ENCODE measurements around the gene LRIG2. TPM values are rescaled to one million over a fixed set of nuclear protein-coding genes. Genes with fewer than 3 reads are reported as not detected.

The LRIG2 gene
- polyA plus RNA-seq, 1 of the 3 experiments (the other 2 are of a cell fraction): 3.8 TPM

GRCh38 chr1:113133759-113134158, 60.8 kb downstream of the LRIG2 start:
- DNase-seq: no peak
- H3K4me2 ChIP-seq: no peak overlapping the region
- CTCF ChIA-PET: interaction anchor here (0.7 kb wide), 1 partner anchor 61 kb away, joined by 4 read pairs; the partner anchor contains the start of gene LRIG2
- H2AFZ ChIP-seq (ENCODE audit: low read depth): no peak overlapping the region
- no peak overlapping the region for H3K4me3 ChIP-seq (ENCODE audit: low read depth in 2 of 2, low read length in 1 of 2)
- H3K9me3 ChIP-seq: no peaks in the 10 kb centered on the region
- WGBS (ENCODE audit: low lambda C conversion rate): 85% methylated on average over 2 of the region's 2 CpGs
- H4K20me1 ChIP-seq (ENCODE audit: insufficient read depth): no peaks in the 10 kb centered on the region
- H3K9ac ChIP-seq: no peak overlapping the region
- no peak for TF ChIP-seq PBX3 (IDR thresholded peaks at IDR 0.05)
- no peak for TF ChIP-seq IRF3 (IDR thresholded peaks at IDR 0.05; ENCODE audit: low read depth, low read length)
- TF ChIP-seq CHD2 (IDR thresholded peaks at IDR 0.05; ENCODE audit: low read length, partially characterized antibody): no peak
- TF ChIP-seq POLR2AphosphoS5 (IDR thresholded peaks at IDR 0.05; ENCODE audit: low read depth, low read length): no peak
- TF ChIP-seq NRF1 (IDR thresholded peaks at IDR 0.05; ENCODE audit: low read depth, low read length): no peak
- H3K27me3 ChIP-seq (ENCODE audit: insufficient read depth): no peaks in the 10 kb centered on the region
- no peaks in the 10 kb centered on the region for H3K9me2 ChIP-seq
- H3F3A ChIP-seq (replicated peaks; ENCODE audit: insufficient read depth): peaks cover 10% of the 10 kb centered on the region
- peaks cover 0 to 8% of the 10 kb centered on the region in 2 experiments for H3K36me3 ChIP-seq (replicated peaks in 1 of 2; ENCODE audit: control insufficient read depth in 1 of 2, insufficient read depth in 2 of 2, low read length in 1 of 2)
- no peaks in the 10 kb centered on the region; a peak in 1 of 4 replicates for H3K4me1 ChIP-seq (ENCODE audit: control insufficient read depth in 1 of 2, insufficient read depth in 2 of 2, low read depth in 1 of 2, low read length in 1 of 2)
- no peak overlapping the region for H3K27ac ChIP-seq (ENCODE audit: low read depth in 2 of 2, low read length in 1 of 2)
- H3K79me2 ChIP-seq (ENCODE audit: insufficient read depth): no peaks in the 10 kb centered on the region
- POLR2A ChIA-PET: no interaction called here

- peaks cover 10% of the 10 kb centered on the region for H3F3A ChIP-seq (replicated peaks; ENCODE audit: insufficient read depth)
- peaks cover 0 to 4% of the 10 kb centered on the region in 2 experiments; a peak in 2 of 4 replicates for H3K4me1 ChIP-seq (ENCODE audit: control insufficient read depth in 1 of 2, insufficient read depth in 2 of 2, low read depth in 1 of 2, low read length in 1 of 2)
- ChIA-PET POLR2A (no interaction called here), CTCF (interaction anchor here (0.6 to 1.2 kb wide), 5 partner anchors 52 to 579 kb away, joined by 3 read pairs; partner anchors contain the start of gene LRIG2)
- no peak overlapping the region for H3K27ac ChIP-seq (ENCODE audit: low read depth in 2 of 2, low read length in 1 of 2)
- no peaks in the 10 kb centered on the region for H3K27me3 ChIP-seq (ENCODE audit: insufficient read depth)
- H3K79me2 ChIP-seq (ENCODE audit: insufficient read depth): no peaks in the 10 kb centered on the region
- H3K36me3 ChIP-seq (replicated peaks in 1 of 2; ENCODE audit: control insufficient read depth in 1 of 2, insufficient read depth in 2 of 2, low read length in 1 of 2): no peaks in the 10 kb centered on the region
- no peaks in the 10 kb centered on the region for H4K20me1 ChIP-seq (ENCODE audit: insufficient read depth)
- WGBS (ENCODE audit: low lambda C conversion rate): 32% methylated on average over 1 of the region's 1 CpG
- no peak overlapping the region for H3K4me3 ChIP-seq (ENCODE audit: low read depth in 2 of 2, low read length in 1 of 2)
- no peaks in the 10 kb centered on the region for H3K9me3 ChIP-seq
- no peak overlapping the region for H3K9ac ChIP-seq
- H3K4me2 ChIP-seq: no peak overlapping the region
- no peak for TF ChIP-seq CHD2 (IDR thresholded peaks at IDR 0.05; ENCODE audit: low read length, partially characterized antibody)
- no peak for TF ChIP-seq MAX (IDR thresholded peaks at IDR 0.05; ENCODE audit: low read depth)
- no peak for TF ChIP-seq IRF3 (IDR thresholded peaks at IDR 0.05; ENCODE audit: low read depth, low read length)
- TF ChIP-seq FOXM1 (IDR thresholded peaks at IDR 0.05; ENCODE audit: low read depth): no peak
- no peak for TF ChIP-seq USF2 (IDR thresholded peaks at IDR 0.05; ENCODE audit: borderline replicate concordance, low read depth, low read length)
- no peak for TF ChIP-seq MXI1 (IDR thresholded peaks at IDR 0.05; ENCODE audit: low read depth, low read length)
- no peak for TF ChIP-seq RAD21 (IDR thresholded peaks at IDR 0.05; ENCODE audit: low read length)
- TF ChIP-seq YY1 (IDR thresholded peaks at IDR 0.05; ENCODE audit: low read depth): no peak
- no peak for TF ChIP-seq EZH2phosphoT487 (IDR thresholded peaks at IDR 0.05; ENCODE audit: borderline replicate concordance, low read depth)
- TF ChIP-seq TEAD4 (IDR thresholded peaks at IDR 0.05; ENCODE audit: borderline replicate concordance, insufficient read depth): no peak
- no peak for TF ChIP-seq FOXJ3 (CRISPR knock-in tag; IDR thresholded peaks at IDR 0.05)
- no peak for TF ChIP-seq REST (IDR thresholded peaks at IDR 0.05; ENCODE audit: low read depth, low read length)
- no peak for TF ChIP-seq SIN3A (IDR thresholded peaks at IDR 0.05; ENCODE audit: borderline replicate concordance, low read depth, low read length)
- no peak for DNase-seq
- no peaks in the 10 kb centered on the region for H3K9me2 ChIP-seq
- no peak overlapping the region for H2AFZ ChIP-seq (ENCODE audit: low read depth)
Measured at GRCh38 chr1:113135460-113135859, 62.5 kb downstream of the LRIG2 start.

Measured in SK-N-SH (cell line).